Gastrocnemius medialis (tissue), 4 donors: ENCODE results near the gene ZNF688.

ENCODE experiments used
- POLR2A ChIP-seq, 2 donors: fragments of 450-650 bp; IDR thresholded peaks; one replicate each; pipeline ENCODE4 v1.6.1; 2017; ENCODE audit warnings: antibody characterized with exemption in 2 of 2, mild to moderate bottlenecking in 2 of 2, moderate library complexity in 2 of 2
- TF ChIP-seq, protein P1 (sequence below), 5 experiments: fragments of 450-650 bp in 3 of 5; fragments of 200-600 bp in 2 of 5; sonication (generic) in 2 of 5; IDR thresholded peaks in 4 of 5; conservative IDR thresholded peaks in 1 of 5; 1 replicate in 4 of 5; 2 replicates in 1 of 5; pipeline ENCODE4 v1.5.1; 2016 to 2019; ENCODE audit warnings: antibody characterized with exemption in 5 of 5, mild to moderate bottlenecking in 3 of 5, moderate library complexity in 3 of 5

DNA sequence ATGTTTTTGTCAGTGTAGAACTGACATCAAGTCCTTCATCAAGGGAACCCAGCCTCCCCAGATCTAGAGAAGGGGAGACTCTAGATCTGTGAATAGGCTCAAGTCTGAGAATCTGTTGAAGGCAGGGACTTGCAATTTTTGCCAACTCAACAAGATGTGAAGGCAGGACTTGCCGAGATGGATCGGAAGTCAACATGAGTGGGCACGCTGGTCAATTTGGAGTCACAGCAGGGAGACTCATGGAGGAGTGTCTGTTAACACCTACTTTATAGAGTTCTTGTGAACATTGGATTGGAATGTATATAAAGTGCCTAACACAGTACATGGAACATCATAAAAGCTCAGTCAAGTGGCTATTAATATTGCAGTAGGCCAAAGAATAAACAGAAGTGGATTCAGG lies 28.7 kb upstream of the ZNF688 start:
- no peak for TF ChIP-seq POLR2A (IDR thresholded peaks at IDR 0.05)
- TF ChIP-seq, protein P1, sequence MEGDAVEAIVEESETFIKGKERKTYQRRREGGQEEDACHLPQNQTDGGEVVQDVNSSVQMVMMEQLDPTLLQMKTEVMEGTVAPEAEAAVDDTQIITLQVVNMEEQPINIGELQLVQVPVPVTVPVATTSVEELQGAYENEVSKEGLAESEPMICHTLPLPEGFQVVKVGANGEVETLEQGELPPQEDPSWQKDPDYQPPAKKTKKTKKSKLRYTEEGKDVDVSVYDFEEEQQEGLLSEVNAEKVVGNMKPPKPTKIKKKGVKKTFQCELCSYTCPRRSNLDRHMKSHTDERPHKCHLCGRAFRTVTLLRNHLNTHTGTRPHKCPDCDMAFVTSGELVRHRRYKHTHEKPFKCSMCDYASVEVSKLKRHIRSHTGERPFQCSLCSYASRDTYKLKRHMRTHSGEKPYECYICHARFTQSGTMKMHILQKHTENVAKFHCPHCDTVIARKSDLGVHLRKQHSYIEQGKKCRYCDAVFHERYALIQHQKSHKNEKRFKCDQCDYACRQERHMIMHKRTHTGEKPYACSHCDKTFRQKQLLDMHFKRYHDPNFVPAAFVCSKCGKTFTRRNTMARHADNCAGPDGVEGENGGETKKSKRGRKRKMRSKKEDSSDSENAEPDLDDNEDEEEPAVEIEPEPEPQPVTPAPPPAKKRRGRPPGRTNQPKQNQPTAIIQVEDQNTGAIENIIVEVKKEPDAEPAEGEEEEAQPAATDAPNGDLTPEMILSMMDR (IDR thresholded peaks at IDR 0.05 in 4 of 5, conservative IDR thresholded peaks at IDR 0.05 in 1 of 5), result no peak
